Myocyte (in vitro differentiated cells): Measurements from ENCODE around the gene UBA6. TPM values are rescaled to one million over a fixed set of nuclear protein-coding genes. Genes with fewer than 3 reads are reported as not detected.
"Not testable (repeated sequence)": the region's sequence is repeated elsewhere in the genome, so short reads cannot be mapped to it uniquely, and the experiment has no call there.

ENCODE experiments used
- DNase-seq: peaks from one replicate; pipeline ENCODE4 v3.0.0-alpha.2; 2012; ENCODE audit warnings: low read depth
- total RNA-seq: library from RNA; depleted of rRNA; stranded (reverse); fragments of >200 nt; gene quantifications from 2 replicates; pipeline ENCODE4 v1.2.3, GENCODE V29; 2014

Gene UBA6
- total RNA-seq, 1 donor from 2014 or later = 80.1 TPM

DNA sequence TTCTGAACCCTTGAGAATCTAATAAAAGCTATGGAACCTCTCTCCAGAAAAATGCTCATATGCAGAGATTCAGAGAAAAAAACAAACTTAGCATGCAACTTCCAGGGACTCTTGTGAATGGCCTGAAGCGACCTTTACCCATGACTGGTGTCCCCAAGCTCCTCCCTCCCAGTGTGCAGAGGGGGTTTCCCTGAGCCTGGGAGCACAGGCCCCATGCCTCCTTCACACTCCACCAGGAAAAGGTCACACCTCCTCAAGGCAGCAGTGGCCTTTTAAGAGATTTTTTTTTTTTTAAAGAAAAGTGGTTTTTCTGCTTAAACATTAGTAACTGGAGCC lies 13.3 kb upstream of the UBA6 start:
- no peak for DNase-seq

- no peak for DNase-seq
Measured at GRCh38 chr4:67713529-67714247, 12.7 kb upstream of the UBA6 start.

- no peak for DNase-seq
Measured at GRCh38 chr4:67712650-67713528, 11.9 kb upstream of the UBA6 start.

DNA sequence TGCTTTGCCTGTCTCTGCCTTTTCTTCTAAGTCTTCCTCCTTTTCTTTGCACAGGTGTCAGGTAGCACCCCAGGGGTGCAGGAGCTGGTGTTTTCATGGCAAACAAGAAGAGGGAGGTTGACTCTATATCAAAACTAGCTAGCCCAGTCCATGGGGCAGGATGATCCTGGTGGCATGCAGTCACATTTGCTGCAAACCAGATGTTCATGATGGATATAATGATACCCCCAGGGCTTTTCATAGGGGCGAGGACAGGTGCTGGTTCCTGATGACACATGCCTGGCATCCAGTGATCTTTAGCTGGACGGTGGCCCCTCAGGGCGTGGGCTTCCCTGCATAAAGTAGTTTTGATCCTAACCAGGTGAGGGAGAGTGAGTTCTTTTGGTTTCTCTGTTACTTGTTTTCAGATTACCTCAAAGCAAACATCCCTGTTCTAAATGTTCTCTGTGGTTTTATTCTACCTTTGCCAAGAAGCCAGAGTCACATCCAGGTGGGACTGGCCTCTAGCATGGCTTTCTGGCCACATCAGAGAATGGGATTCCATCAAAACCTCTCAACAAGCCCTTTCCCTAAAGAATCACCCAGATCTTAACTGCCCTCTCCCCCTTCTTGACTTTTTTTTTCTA lies 11.2 kb upstream of the UBA6 start:
- DNase-seq = no peak

DNA sequence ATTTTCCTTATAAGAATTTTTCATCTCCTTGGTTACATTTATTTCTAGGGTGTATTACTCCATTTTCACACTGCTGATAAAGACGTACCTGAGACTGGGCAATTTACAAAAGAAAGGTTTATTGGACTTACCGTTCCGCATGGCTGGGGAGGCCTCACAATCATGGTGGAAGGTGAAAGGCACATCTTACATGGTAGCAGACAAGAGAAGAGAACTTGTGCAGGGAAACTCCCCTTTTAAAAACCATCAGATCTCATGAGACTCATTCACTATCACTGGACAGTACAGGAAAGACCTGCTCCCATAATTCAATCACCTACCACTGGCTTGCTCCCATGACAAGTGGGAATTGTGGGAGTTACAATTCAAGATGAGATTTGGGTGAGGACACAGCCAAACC lies 5.7 kb upstream of the UBA6 start:
- not testable (repeated sequence) for DNase-seq

DNA sequence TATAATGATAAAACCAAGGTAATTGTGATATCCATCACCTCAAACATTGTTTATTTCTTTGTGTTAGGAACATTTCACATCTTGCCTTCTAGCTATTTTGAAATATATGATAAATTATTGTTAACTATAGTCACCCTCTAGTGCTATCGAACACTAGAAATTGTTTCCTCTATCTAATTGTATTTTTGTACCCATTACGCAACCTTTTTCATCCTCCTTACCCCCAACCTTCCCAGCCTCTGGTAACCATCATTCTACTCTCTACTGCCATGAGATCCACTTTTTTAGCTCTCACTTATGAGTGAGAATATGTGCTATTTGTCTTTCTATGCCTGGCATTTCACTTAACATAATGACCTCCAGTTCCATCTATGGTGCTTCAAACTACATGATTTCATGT lies 3.9 kb upstream of the UBA6 start:
- DNase-seq = no peak

- no peak for DNase-seq
Measured at GRCh38 chr4:67702166-67702565, 1.2 kb upstream of the UBA6 start.

GRCh38 chr4:67701517-67701850 lies 529 bp upstream of the UBA6 start:
- no peak for DNase-seq

- DNase-seq = peak; percentile 14
Measured at GRCh38 chr4:67700116-67700737, 728 bp downstream of the UBA6 start.

GRCh38 chr4:67699603-67700002 lies 1.4 kb downstream of the UBA6 start:
- no peak for DNase-seq

DNA sequence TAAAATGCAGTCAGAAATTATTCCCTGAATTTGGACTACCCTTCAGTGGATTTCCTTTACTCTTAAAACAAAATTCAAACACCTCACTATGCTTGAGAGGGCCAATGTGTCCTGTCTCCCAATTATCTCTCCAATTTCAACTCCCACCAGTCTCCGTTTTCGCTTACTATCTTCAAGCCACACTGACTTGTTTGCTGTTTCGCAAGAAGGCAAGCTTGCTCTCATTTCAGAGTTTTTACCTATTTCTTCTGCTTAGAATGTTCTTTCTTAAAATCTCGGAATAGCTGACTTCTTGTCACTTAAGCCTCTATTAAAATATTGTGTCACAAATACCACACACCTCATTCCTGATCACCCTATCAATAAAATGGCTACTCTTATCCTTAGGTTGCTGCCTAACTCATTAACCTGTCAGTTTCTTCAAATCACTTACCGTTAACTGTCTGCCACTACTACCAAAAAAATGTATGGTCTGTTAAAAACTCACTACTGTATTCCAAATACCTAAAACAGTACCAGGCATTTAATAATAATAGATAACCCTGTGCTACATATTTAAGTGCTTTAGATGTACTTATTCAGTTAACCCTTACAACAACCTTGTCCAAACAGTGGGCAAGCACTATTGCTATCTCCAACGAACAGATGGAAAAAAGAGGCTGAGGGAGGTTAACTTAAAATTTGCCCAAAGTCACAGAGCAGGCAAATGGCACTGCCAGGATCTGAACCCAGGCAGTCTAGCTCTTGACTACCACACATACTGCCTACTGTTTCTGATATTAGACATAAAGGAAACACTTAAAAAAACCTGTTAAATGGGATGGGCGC lies 2.9 kb downstream of the UBA6 start:
- no peak for DNase-seq

DNA sequence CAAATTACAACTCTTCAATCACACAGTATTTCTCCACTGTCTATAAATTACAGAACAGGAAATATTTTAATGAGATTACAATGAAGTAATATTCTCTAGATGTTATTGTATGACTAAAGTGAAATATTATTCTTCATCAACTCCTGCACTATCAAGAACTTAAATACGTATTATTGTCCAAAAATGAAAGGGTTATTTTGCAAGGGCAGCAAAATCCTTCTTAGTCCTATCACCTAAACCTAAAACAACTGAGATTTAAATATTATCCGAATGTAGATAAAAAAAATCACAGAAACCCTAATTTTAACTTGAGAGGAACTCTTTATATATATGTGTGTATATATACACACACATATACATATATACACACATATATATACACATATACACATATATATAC lies 4.9 kb downstream of the UBA6 start:
- DNase-seq = no peak

DNA sequence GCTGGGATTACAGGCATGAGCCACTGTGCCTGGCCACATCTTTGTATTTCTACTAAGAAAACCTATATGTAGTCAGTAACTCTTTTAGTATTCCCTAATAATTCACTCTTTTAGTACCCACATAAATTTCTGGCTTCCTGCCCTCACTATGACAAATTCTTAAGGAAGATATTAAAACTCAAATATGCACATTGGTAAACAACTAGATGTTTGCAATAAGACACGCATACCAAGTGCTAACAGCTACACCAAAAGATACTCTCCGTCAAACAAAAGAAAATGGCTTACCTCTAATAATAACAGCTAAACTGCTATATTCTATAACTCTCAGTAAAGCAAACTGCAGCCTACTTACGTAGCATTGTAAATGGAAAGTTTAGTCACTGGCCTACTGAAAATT lies 6.3 kb downstream of the UBA6 start:
- DNase-seq = no peak

DNA sequence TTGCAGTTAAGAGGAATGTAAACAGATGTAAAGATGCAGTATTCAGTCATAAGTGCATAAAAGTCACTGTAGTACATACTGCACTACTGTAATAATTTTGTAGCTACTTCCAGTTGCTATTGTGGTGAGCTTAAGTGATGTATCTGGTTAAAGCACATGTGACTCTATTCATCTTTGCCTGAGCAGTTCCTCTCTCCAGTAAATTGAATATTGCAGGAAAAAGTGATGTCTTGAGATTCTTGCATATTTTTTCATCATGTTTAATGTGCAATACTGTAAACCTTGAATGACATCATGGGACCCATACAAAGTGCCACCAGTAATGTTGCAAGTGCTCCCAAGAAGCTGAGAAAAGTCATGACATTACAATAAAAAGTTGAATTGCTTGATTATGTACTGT lies 9.6 kb downstream of the UBA6 start:
- DNase-seq = peak; percentile 13

- peak; percentile 3 for DNase-seq
Measured at GRCh38 chr4:67687636-67688035, 13.3 kb downstream of the UBA6 start.

DNA sequence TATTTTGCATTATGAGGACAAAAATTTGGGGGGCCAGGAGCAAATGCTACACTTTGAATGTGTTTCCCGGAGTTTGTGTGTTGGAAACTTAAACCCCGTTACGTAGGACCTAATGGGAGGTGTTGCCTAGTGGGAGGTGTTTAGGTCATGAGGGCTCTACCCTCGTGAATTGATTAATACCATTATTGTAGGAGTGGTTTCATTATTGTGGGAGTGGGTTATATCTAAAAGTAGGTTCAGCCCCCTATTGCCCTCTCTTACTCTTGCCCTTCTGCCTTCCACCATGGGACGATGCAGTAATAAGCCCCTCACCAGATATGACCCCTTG lies 15.5 kb downstream of the UBA6 start:
- no peak for DNase-seq

DNA sequence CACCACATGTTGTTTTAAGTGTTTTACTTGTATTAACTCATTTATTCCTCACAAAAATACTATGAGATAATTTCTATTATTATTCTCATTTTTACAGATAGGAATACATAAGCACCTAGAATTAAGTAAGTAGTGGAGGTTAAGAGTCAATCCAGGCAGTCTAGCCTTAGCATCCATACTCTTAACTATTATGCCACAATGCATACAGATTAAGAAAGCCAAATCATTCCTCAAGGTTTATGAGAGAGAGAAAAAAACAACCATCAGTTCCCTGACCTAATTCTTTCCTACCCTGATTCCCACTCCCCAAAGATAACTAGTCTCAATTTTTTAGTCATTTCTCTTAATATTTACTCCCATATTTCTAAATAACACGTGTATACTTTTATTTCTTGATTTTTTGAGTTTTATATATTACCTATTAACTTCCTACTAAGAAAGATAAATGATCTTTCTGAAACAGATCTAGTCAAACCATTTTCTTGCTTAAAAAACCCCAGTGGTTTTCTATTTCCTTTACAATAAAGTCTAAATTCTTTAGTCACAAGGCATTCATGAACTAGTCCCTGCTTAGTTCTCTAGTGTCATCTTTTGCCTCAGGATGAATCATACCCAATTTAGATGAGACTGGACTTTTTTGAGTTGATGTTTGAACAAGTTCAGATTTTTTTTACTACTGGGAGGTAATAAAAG lies 16.0 kb downstream of the UBA6 start:
- DNase-seq = peak; percentile 4

- no peak for DNase-seq
Measured at GRCh38 chr4:67682266-67682665, 18.7 kb downstream of the UBA6 start.

GRCh38 chr4:67680581-67681222 lies 20.3 kb downstream of the UBA6 start:
- peak; percentile 27 for DNase-seq

GRCh38 chr4:67678612-67679011 lies 22.3 kb downstream of the UBA6 start:
- DNase-seq = no peak
